PFSK-1 (cell line): ENCODE results near the gene NOXO1.

Experiments
- POLR2AphosphoS5 ChIP-seq: IDR thresholded peaks from 2 replicates; pipeline ENCODE4 v1.6.1; 2012; ENCODE audit warnings: low read depth, mild to moderate bottlenecking, control low read depth, low read length, moderate library complexity
- REST ChIP-seq, 2 experiments: IDR thresholded peaks; 2 replicates each; pipeline versions ENCODE4 v1.6.1 to v1.8.0; 2011 to 2012; ENCODE audit warnings: low read depth in 2 of 2, low read length in 2 of 2, control low read depth in 1 of 2, inconsistent platforms in 1 of 2, mild to moderate bottlenecking in 1 of 2, moderate library complexity in 1 of 2; ENCODE audit not compliant: insufficient read depth in 1 of 2

GRCh38 chr16:2003827-2004641 is 22.8 kb upstream of the NOXO1 start:
- TF ChIP-seq POLR2AphosphoS5 (no peak), REST (IDR thresholded peaks at IDR 0.05; ENCODE audit: insufficient read depth in 1 of 2, low read depth in 2 of 2, low read length in 2 of 2) (no peak)
